Ishikawa (cell line): ENCODE data around the gene ZNF106.

ENCODE experiments used
- CEBPB ChIP-seq: IDR thresholded peaks from 2 replicates; pipeline ENCODE4 v1.6.1; 2012
- CREB1 ChIP-seq: IDR thresholded peaks from 2 replicates; pipeline ENCODE4 v1.6.1; 2012; ENCODE audit warnings: low read depth
- EGR1 ChIP-seq: IDR thresholded peaks from 2 replicates; pipeline ENCODE4 v1.6.1; 2012
- EP300 ChIP-seq: IDR thresholded peaks from 2 replicates; pipeline ENCODE4 v1.6.1; 2012; ENCODE audit warnings: borderline replicate concordance
- FOXM1 ChIP-seq: IDR thresholded peaks from 2 replicates; pipeline ENCODE4 v1.6.1; 2012; ENCODE audit warnings: low read depth, borderline replicate concordance
- MAX ChIP-seq: IDR thresholded peaks from 2 replicates; pipeline ENCODE4 v1.6.1; 2012
- RAD21 ChIP-seq: IDR thresholded peaks from 2 replicates; pipeline ENCODE4 v1.6.1; 2012; ENCODE audit warnings: low read depth
- REST ChIP-seq: IDR thresholded peaks from 2 replicates; pipeline ENCODE4 v1.6.1; 2012; ENCODE audit warnings: low read depth, mild to moderate bottlenecking
- TAF1 ChIP-seq: IDR thresholded peaks from 2 replicates; pipeline ENCODE4 v1.6.1; 2012; ENCODE audit warnings: low read depth, mild to moderate bottlenecking
- TCF12 ChIP-seq: IDR thresholded peaks from 2 replicates; pipeline ENCODE4 v1.6.1; 2012; ENCODE audit warnings: low read depth
- TEAD4 ChIP-seq: IDR thresholded peaks from 2 replicates; pipeline ENCODE4 v1.6.1; 2012
- USF1 ChIP-seq: IDR thresholded peaks from 2 replicates; pipeline ENCODE4 v1.6.1; 2012
- YY1 ChIP-seq: IDR thresholded peaks from 2 replicates; pipeline ENCODE4 v1.6.1; 2012; ENCODE audit warnings: low read depth

- TF ChIP-seq RAD21 (no peak), TCF12 (no peak), YY1 (no peak), REST (no peak), EP300 (no peak), TAF1 (no peak), USF1 (no peak), CEBPB (no peak), TEAD4 (no peak), FOXM1 (no peak), MAX (no peak), CREB1 (no peak), EGR1 (no peak)
These were observed 123.9 kb downstream of the ZNF106 start for GRCh38 chr15:42367041-42367440.
